ENCODE measurements around the gene FOLR2.

GRCh38 chr11:72224564-72225410 is 8.2 kb downstream of the FOLR2 start, which contains the start of gene INPPL1:
- TF ChIP-seq GATA3 (IDR thresholded peaks at IDR 0.05; ENCODE audit: low read depth, low read length) (no peak), GATA2 (IDR thresholded peaks at IDR 0.05; ENCODE audit: low read depth, low read length) (no peak)
